NCI-H82 (cell line): ENCODE data around the gene WDR5.
A peak's percentile ranks its signal among the peaks of the same experiment; 100 is the strongest.
"Not testable (repeated sequence)": the region's sequence is repeated elsewhere in the genome, so short reads cannot be mapped to it uniquely, and the experiment has no call there.

Experiments
- DNase-seq: peaks from one replicate; lab custom pipeline; 2025; lab: John Stamatoyannopoulos, UW

Gene WDR5

DNA sequence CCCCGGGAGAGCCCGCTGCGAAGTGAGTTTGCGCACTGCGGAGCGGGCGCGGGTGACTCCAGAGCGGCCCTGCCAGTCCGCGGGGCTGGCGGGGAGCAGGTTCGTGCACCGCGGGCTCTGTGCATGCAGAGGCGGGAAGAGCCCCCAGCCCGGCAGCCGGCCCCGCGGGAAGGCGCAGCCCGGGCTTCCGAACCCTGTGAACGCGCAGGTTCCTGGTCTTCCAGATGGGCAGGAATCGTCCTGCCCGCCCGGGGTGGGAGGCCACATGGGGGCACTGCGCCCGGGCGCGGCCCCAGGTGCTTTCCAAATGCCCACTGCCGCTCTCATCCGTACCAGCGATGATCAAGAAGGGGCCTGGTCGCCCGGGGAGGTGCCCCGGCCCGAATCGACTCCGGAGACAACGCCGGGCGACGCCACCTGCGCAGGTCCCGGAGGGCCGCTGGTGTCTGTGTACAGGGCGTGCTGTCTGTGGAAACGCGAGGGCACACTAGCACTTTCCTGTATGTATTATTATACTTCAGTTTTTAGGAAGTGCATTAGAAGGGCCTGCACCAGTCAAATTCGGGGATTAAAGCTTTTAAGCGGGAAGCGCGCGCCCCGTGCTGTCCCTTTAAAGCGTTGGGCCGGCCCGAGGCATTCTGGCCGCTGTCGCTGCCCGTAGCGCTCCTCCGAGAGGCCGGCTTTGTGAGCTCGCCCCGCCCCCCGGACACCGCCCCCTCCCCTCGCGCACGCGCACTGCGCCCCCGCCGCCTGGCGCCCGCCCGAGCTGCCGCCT, at the start of gene WDR5:
Gene WDR5 (plus strand): TSS at position 740 of the 775 bp plus-strand sequence. CDS start 3,796 bp downstream, outside the sequence.
- DNase-seq = peak; percentile 95

DNA sequence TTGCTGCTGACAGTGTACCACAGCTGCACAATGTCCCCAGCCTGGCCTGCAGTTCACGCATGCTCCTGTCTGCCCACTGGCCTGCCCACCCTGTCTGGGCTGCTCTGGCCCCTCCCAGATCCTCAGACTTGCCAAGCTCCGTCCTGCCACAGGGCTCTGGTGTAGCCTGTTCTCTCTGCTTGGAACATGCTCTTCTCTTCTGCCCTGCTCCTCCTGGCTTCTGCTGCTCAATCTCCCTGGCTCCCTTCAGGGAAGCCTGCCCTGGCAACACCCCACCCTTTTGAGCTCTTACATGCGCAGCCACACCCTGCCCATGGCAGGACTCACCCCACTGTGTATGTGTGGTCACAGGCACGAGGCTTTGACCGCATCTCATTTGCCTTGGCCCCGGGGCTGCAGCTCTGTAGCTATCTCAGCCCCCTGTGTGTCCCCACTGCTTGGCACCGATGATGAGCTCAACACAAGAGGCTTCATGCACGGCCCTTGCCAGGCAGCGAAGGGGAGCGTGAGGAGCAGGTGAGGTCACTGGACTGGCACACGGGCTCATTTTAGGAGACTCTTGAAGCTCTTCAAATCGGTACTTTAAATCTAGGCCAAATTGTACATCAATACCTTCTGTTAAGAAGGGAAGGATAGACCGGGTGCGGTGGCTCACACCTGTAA, 47.7 kb upstream of the WDR5 start:
- no peak for DNase-seq

DNA sequence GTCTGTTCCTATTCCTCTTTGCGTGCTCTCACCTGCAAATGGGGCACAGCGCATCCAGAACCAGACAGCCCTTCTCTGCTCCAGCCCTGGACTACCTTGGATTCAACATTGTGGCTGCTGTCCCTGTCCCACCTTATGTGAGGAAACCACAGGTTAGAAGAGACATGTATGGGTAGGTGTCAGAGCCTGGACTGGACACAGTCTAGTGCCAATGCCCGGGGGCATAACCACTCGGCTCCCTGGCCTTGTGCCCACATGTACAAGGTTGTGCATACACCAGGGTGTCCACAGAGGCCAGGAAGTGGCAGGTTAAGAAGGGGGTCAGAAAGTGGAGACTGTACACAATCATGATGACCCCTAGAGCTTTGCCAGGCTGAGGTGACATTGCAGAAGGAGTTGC, 45.9 kb upstream of the WDR5 start:
- no peak for DNase-seq

DNA sequence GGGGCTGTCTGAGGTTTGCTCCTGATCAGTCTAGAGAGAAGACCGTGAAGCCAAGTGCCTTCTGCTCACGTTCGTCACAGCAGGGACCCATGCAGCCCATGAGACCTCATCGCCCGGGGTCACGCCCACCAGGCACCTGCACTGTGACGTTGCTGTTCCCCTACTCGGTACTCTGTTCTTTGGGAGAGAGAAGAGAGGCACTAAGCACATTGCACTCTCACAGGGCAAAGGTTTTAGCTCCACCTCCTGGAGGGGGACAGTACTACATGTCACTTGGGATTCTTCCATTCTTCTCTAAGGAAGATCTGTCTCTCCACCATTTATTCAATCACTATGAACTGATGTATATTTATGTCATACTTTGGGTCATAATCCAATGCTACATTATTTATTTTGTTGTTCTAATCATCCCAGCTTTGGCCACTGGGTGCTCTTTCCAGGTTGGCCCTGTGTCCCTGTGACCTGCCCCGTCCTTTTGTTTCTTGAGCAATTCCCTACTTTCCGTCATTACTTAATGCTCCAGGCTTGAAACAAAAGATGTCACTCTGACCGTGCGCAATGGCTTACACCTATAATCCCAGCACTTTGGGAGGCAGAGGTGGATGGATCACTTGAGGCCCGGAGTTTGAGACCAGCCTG, 36.6 kb upstream of the WDR5 start:
- peak; percentile 86 for DNase-seq

DNA sequence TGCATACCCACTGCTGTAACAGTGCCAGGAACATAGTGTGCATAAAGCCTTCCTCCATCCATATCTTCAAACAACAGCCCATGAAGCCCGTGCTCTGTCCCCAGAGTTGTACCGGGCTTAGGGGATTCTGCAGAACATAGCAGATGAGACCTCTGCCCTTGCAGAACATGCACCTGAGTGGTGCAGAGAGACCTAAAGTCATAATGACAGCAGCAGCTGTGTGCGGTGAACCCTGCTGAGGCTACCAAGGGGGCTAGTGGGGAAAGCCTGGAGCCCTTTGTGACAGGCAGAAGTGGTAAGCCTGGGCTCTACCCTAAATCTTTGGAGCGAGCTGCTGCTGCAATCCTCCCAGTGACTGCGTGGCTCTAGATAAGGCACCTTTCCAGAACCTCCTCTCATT, 35.8 kb upstream of the WDR5 start:
- DNase-seq = no peak

DNA sequence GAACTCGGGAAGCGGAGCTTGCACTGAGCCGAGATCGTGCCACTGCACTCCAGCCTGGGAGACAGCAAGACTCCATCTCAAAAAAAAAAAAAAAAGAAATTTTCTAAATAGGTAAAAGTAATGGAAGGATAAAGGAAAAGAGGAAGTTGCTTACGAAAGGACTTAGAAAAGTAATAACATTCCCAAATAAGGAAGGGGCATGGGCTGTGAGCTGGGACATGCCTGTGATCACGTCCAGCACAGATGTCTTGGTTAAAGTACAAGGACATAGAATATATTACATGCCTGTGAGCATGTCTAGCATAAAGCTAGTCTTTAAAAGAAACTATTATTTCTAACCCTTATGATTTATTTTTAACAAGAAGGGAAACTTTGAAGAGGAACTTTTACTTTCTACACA, 34.7 kb upstream of the WDR5 start:
- not testable (repeated sequence) for DNase-seq

DNA sequence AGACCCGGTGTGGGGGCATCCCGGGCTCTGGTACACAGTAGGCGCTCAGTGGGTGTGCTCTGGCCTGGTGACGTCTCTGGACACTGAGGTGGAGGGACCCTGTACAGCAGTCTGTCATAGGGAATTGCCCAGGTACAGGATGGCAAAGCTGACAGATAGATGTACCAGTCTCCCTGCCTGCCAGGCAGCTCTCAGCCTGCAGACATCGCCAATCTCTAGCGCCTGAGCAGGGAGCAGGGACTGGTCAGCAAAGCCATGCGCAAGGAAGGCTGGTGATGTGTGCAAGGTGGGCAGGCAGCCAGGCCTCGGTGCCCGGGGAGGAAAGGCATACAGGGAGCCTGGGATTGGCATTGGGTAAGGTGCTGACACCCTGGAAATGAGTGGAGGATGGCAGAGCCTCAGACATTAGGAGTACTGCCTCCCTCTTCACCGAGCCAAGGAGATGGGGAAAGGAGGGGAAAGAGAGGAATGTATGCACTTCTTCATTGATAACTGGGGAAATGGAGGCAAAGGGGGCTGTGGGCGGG, 34.2 kb upstream of the WDR5 start:
- no peak for DNase-seq

DNA sequence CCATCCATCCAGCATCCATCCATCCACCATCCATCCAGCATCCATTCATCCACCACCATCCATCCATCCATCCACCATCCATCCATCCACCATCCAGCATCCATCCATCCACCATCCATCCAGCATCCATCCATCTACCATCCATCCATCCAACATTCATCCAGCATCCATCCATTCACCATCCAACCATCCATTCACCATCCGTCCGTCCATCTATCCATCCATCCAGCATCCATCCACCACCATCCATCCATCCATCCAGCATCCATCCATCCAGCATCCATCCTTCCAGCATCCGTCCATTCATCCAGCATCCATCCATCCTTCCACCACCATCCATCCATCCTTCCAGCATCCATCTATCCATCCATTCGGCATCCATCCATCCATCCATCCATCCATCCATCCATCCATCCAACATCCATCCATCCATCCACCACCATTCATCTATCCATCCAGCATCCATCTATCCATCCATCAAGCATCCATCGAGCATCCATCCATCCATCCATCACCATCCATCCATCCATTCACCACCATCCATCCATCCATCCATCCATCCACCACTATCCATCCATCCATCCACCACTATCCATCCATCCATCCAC, 32.4 kb upstream of the WDR5 start:
- no peak for DNase-seq

DNA sequence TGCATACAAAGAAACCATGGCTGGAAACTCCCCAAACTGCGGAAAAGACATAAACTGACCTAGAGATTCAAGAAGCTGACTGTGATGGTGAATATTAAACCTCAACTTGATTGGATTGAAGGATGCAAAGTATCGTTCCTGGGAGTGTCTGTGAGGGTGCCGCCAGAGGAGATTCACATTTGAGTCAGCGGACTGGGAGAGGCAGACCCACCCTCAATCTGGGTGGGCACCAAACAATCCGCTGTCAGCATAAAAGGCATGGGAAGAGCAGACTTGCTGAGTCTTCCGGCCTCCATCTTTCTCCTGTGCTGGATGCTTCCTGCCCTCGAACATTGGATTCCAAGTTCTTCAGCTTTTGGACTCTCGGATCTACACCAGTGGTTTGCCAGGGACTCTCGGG, 24.8 kb upstream of the WDR5 start:
- DNase-seq = no peak

DNA sequence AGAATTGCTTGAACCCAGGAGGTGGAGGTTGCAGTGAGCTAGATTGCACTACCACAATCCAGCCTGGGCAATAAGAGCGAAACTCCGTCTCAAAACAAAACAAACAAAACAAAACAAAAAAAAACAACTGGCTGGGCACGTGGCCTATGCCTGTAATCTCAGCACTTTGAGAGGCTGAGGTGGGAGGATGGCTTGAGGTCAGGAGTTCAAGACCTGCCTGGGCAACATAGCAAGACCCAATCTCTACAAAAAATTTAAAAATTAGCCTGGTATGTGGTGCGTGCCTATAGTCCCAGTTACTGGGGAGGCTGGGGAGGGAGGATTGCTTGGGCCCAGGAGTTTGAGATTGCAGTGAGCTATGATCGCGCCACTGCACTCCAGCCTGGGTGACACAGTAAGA, 23.3 kb upstream of the WDR5 start:
- no peak for DNase-seq

DNA sequence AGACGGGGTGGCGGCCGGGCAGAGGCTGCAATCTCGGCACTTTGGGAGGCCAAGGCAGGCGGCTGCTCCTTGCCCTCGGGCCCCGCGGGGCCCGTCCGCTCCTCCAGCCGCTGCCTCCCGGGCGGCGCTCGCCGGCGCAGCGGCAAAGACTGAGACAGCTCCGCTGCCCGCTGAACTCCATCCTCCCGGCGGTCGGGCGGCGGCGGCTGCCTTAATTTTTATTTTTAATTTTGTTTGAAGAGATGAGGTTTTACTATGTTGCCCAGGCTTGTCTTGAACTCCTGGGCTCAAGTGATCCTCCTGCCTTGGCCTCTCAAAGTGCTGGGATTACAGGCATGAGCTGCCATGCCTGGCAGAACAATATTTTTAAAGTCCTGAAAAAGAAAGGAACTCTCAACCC, 16.9 kb upstream of the WDR5 start:
- not testable (repeated sequence) for DNase-seq

DNA sequence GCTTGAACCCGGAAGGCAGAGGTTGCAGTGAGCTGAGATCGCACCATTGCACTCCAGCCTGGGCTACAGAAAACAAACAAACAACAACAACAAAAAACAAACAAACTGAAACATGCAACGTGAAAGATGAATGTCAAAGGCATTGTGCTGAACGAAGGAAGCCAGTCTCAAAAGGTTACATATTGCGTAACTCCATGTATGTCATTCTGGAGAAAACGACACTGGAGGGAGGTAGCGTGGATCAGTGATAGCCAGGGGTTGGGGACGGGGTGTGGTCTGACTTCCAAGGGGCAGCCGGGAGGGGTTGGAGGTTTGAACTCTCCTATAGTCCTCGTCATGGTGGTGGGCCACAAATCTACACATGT, 12.1 kb upstream of the WDR5 start:
- no peak for DNase-seq

DNA sequence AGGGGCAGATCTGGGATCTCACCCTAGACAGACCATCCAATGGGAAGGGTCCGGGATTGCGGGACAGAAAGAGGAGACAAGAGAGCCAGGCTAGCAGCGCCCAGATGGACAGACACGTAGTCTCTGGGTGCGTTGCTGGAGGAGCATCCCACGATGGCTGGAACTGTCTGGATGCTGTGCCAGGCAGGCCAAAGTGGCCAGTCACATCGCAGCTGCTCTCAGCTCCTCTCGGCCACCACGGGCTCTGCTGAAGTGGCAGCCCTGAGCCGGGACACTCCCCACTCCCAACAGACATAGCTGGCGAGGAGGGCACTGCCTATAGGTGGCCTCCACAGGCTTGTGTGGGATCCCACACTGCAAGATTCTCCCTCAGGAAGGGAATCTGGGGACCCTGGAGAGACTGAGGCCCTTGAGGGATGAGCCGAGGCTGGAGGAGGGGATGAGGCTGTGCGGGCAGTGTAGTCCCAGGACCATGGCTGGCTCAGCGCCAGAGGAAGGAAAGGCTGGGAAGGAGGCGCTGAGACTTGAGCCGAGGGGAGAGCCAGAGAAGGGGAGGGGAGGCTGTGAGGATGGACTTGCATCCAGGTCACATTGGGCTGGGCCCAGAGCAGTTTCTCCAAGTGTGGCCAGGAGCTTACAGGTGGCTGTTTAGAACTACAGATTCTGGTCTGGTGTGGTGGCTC, 10.3 kb upstream of the WDR5 start:
- no peak for DNase-seq

DNA sequence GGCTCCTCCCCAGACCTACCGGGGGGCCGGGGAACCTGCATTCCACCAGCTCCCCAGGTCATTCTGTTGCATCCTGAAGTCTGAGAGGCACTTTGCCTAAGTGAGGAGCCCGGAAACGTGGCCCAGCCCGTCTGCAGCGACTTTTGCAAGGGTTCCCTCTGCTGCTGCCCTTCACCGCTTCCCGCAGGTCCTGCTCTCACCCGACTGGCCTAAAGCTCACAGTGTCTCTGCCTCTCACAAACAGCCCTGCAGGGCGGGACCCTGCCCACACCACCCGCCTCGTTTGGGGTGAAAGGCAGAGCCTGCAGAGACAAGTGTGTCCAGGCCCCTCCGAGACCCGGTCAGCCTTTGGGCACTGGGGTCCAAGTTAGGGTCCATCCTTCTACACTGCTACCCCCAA, 9.5 kb upstream of the WDR5 start:
- DNase-seq = no peak

DNA sequence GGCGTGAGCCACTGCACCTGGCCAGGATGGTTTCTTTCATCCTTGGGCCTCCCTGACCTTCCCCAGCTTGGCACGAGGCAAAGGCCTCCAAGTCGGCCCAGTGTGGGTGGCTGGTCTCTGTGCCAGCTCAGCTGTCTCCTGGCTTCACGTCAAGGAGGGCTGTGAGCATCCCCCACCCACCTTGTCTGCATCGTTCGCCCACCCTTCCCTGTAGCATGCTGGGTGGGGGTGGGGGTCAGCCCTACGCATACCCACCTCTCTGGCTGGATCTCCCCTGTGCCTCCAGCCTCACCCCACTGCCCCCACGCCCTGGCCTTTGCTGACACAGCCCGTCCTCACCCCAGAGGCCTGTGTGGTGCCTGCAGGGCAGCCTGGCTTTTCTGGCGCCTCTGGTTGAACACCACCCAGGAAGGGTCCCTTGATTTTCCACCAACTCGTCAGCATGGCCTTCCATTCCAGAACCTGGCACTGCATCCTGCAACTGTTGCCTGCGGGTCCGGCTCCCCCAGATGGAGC, 8.8 kb upstream of the WDR5 start:
- no peak for DNase-seq

DNA sequence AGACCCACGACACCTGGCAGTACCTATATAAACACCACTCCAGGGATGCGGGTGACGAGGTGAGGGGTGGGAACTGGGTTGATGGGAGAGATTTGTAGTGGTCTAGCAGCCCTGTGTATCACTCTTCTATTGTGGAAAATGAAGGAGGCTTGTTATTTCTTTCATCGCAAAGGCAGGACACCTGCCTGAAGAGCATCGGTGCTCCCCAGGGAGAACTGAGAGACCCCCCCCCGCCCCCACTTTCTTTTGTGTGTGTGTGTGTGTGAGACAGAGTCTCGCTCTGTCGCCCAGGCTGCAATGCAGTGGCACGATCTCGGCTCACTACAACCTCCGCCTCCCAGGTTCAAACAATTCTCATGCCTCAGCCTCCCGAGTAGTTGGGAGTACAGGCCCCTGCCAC, 8.3 kb upstream of the WDR5 start:
- DNase-seq = no peak

DNA sequence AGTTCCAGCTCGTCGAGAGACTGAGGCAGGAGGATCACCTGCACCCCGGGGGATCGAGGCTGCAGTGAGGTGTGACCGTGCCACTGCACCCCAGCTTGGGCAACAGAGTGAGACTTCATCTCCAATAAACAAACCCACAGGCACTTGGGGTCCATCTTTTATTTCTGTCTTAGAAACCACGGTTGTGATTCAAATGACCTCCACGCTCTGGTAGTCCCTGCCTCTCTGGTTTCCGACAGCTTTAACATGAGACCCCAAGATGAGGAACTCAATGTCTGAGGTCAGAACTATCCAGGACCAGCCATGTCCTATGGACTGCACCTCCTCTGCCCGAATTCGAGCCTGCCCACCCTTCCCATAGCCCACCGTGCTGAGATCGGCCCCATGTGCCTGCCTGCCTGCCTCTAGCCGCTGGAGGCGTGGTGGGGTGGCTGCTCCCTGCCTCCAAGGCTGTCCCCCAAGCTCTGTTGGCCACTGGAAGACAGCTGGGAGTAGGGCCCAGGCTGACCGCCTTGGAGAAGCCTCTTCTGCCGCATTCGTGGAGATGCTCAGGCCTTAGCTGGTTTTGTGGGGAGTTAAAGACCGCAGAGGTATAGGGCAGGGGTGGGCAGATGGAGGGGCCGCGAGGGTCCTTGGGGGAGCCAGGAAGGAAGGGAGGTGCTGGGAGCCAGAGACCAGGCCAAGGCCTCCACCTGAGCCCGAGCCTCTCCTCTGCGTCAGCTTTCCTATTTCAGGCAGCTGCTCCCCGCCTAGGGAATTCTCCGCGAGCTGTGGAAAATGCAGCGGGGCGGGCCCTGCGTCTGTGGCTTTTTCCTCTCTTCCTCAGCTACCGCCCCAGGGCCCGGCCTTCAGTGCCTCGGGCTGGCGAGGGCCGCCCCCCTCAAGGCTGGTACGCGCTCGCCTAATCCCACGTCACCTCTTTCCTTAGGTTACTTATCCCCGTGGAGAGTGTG, 6.9 kb upstream of the WDR5 start:
- DNase-seq = peak; percentile 43

DNA sequence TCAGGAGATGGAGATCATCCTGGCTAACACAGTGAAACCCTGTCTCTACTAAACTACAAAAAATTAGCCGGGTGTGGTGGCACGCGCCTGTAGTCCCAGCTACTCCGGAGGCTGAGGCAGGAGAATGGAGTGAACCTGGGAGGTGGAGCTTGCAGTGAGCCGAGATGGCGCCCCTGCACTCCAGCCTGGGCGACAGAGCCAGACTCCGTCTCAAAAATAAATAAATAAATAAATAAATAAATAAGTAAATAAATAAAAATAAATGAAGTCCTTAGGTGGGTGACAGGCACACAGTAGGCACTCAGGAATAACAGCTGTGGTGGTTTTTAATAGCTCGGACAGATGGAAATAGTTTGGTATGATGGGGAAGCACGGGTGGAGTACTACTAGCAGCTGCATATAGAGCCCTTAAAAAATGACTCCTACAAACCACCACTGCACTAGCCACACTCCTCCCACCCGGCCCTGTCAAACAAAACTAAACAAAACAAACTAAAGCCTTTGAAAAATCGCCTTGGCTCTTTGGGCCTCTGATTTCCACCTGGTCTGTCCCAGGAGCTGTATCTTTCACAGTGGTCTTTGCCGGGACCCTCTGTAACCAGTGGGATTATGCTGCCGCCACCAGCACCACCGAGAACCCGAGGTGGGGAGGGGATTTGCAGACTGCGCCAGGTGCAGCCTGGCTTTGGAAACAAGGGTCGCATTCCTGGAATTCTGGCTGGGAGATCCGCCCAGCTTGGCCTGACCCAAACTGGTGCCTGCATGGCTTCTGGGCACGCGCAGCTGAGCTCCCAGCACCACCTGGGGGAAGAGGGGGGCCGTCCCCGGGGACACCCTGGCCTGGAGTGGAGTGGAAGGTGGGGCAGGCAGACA, 5.1 kb upstream of the WDR5 start:
- peak; percentile 68 for DNase-seq

DNA sequence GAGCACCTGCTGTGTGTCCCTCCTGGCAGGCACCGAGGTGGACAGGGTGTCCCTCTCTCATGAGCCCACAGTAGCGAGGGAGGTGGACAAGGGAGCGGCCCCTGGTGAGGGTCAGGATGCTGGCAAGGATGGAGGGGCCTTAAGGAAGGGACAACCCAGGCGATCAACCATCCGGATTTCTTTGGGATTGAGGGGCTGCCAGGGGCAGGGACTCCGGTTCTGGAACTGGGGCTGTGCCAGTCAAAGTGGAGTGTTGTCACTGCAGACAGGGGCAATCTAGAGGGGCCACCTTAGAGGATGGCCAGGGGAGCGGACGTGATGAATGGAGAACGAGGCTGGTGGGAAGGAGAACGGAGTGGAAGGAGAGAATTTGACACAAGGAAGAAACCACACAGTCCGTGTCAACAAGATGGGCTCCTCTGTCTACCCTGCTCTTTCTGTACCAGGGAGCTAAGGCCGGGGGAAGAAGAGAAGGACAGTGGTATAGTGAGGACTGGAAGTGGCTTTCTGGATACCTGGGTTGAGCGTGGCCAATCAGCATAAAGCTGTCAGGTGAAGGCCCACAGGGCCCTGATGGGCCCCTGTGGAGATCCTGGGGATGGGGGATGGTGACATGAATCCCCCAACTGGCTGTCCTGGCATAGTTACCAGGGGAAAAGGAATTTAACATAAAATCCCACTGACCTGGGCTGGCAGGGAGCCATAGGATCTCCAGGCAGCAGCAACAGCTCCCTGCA, 4.2 kb upstream of the WDR5 start:
- no peak for DNase-seq
